Effector memory CD8-positive, alpha-beta T cell (primary cell): ENCODE measurements around the gene DENND10.
"Not testable (repeated sequence)": the region's sequence is repeated elsewhere in the genome, so short reads cannot be mapped to it uniquely, and the experiment has no call there.

Experiments
- ATAC-seq: fragments of 150-1000 bp; cut with Tn5 transposase; replicated peaks from 2 replicates; pipeline ENCODE4 v1.10.0; 2021; ENCODE audit warnings: mild to moderate bottlenecking, moderate library complexity
- DNase-seq, 3 experiments: peaks; one replicate each; pipeline ENCODE4 v3.0.0; 2021
- H3K27ac Mint-ChIP-seq, 2 donors: one replicate each; pipeline ENCODE4 v1.8.0; 2022; ENCODE audit warnings: mild to moderate bottlenecking in 2 of 2, mixed read lengths in 2 of 2, moderate library complexity in 2 of 2
- H3K27me3 Mint-ChIP-seq, 2 donors: one replicate each; pipeline ENCODE4 v1.8.0; 2022; ENCODE audit warnings: mixed read lengths in 2 of 2
- H3K36me3 Mint-ChIP-seq: one replicate; pipeline ENCODE4 v1.8.0; 2022; ENCODE audit warnings: mild to moderate bottlenecking, moderate library complexity, mixed read lengths; ENCODE audit not compliant: insufficient read depth
- H3K4me1 Mint-ChIP-seq, 2 donors: one replicate each; pipeline ENCODE4 v1.8.0; 2022; ENCODE audit warnings: low read depth in 2 of 2, mixed read lengths in 2 of 2
- H3K4me3 Mint-ChIP-seq, 2 donors: one replicate each; pipeline ENCODE4 v1.8.0; 2022; ENCODE audit warnings: mild to moderate bottlenecking in 2 of 2, mixed read lengths in 2 of 2, moderate library complexity in 2 of 2
- H3K9me3 Mint-ChIP-seq, 2 donors: one replicate each; pipeline ENCODE4 v1.8.0; 2022; ENCODE audit warnings: mixed read lengths in 2 of 2

The DENND10 gene

GRCh38 chr10:119178372-119179119 lies 74.6 kb downstream of the DENND10 start, which contains the start of gene PRDX3:
Gene PRDX3 (minus strand): TSS chr10:119178812. CDS start chr10:119178790, 22 bp downstream.
- H3K9me3 Mint-ChIP-seq = no peaks in the 10 kb centered on the region
- DNase-seq = peak; percentile 88 to 90 (median 90)
- H3K36me3 Mint-ChIP-seq = peaks cover 27% of the 10 kb centered on the region
- ATAC-seq = peak; percentile 97
- H3K4me1 Mint-ChIP-seq = peaks cover 23 to 27% of the 10 kb centered on the region in 2 donors
- H3K27me3 Mint-ChIP-seq = no peaks in the 10 kb centered on the region
- peak within 1 kb of the TSS; percentile 98 to 99 for H3K4me3 Mint-ChIP-seq
- peak within 1 kb of the TSS; percentile 93 to 96 for H3K27ac Mint-ChIP-seq

DNA sequence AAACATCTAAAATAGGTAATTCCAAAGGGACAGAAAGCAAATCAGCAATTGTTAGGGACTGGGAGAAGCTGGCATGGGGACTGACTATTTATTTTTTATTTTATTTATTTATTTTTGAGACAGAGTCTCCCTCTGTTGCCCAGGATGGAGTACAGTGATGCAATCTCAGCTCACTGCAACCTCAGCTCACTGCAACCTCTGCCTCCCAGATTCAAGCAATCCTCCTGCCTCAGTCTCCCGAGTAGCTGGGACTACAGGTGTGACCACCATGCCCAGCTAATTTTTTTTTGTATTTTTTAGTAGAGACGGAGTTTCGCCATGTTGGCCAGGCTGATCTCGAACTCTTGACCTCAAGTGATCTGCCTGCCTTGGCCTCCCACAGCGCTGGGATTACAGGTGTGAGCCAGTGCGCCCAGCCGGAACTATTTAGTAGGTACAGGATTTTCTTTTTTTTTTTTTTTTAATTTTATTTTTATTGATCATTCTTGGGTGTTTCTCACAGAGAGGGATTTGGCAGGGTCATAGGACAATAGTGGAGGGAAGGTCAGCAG lies 77.0 kb downstream of the DENND10 start:
- H3K27ac Mint-ChIP-seq, H3K4me3 Mint-ChIP-seq, DNase-seq, ATAC-seq, H3K27me3 Mint-ChIP-seq, H3K9me3 Mint-ChIP-seq: not testable (repeated sequence)
- peaks cover 22 to 26% of the 10 kb centered on the region in 2 donors for H3K4me1 Mint-ChIP-seq
- H3K36me3 Mint-ChIP-seq = peaks cover 20% of the 10 kb centered on the region

GRCh38 chr10:119183664-119184412 lies 79.9 kb downstream of the DENND10 start:
- no peak overlapping the region for H3K27ac Mint-ChIP-seq

More at GRCh38 chr10:119183664-119184412, 79.9 kb downstream of the DENND10 start:
- H3K36me3 Mint-ChIP-seq = peaks cover 7% of the 10 kb centered on the region
- no peaks in the 10 kb centered on the region for H3K27me3 Mint-ChIP-seq
- H3K9me3 Mint-ChIP-seq = no peaks in the 10 kb centered on the region
- H3K4me1 Mint-ChIP-seq = peaks cover 7 to 13% of the 10 kb centered on the region in 2 donors
- ATAC-seq (no peak), DNase-seq (no peak)
- no peak overlapping the region for H3K4me3 Mint-ChIP-seq
